Omental fat pad (tissue), 4 donors: Measurements from ENCODE around the gene HOXD9. TPM values are rescaled to one million over a fixed set of nuclear protein-coding genes. Genes with fewer than 3 reads are reported as not detected.

Experiments used
- ATAC-seq: fragments of 150-250 bp; one replicate; pipeline ENCODE4 v1.9.1; 2016; ENCODE audit warnings: mild to moderate bottlenecking, moderate library complexity; ENCODE audit not compliant: low FRiP score
- DNase-seq: peaks from one replicate; pipeline ENCODE4 v3.0.0-alpha.2; 2019; ENCODE audit warnings: low spot score
- CTCF ChIP-seq, 3 donors: fragments of 450-650 bp; IDR thresholded peaks; one replicate each; pipeline ENCODE4 v1.5.1; 2016 to 2017; ENCODE audit warnings: antibody characterized with exemption in 3 of 3, mild to moderate bottlenecking in 3 of 3, moderate library complexity in 2 of 3
- total RNA-seq, 4 donors: library from RNA; depleted of rRNA; stranded (reverse); fragments of >200 nt; gene quantifications; one replicate each; pipeline ENCODE4 v1.1.0, GENCODE V29; 2016

Gene HOXD9
- total RNA-seq, 4 donors from 2014 or later = 0.95 to 2.6 (median 1.7) TPM

- ATAC-seq (no peak), DNase-seq (no peak)
- no peak for TF ChIP-seq CTCF (IDR thresholded peaks at IDR 0.05)
These were observed 30.9 kb upstream of the HOXD9 start for GRCh38 chr2:176091329-176092258.

GRCh38 chr2:176092270-176093144, 30.0 kb upstream of the HOXD9 start, which contains the start of gene HOXD13:
TSS of gene HOXD13 (plus strand) at chr2:176092721. CDS start at chr2:176092891, 170 bp downstream.
- no peak for DNase-seq
- no peak for TF ChIP-seq CTCF (IDR thresholded peaks at IDR 0.05)
- ATAC-seq = peak; percentile 18

GRCh38 chr2:176093145-176093897, 29.2 kb upstream of the HOXD9 start:
- DNase-seq (no peak), ATAC-seq (no peak)
- TF ChIP-seq CTCF (IDR thresholded peaks at IDR 0.05) = no peak

- TF ChIP-seq CTCF (IDR thresholded peaks at IDR 0.05) = no peak
- no peak for ATAC-seq
- no peak for DNase-seq
These were observed 28.6 kb upstream of the HOXD9 start for GRCh38 chr2:176093898-176094249.

GRCh38 chr2:176094349-176094748, 28.2 kb upstream of the HOXD9 start:
- DNase-seq (no peak), ATAC-seq (no peak)
- no peak for TF ChIP-seq CTCF (IDR thresholded peaks at IDR 0.05)

GRCh38 chr2:176095421-176095820, 27.1 kb upstream of the HOXD9 start:
- TF ChIP-seq CTCF (IDR thresholded peaks at IDR 0.05) = no peak
- DNase-seq (no peak), ATAC-seq (no peak)
